Thoracic aorta (tissue), 2 donors: ENCODE data around the gene ZNF280C. TPM values are rescaled to one million over a fixed set of nuclear protein-coding genes. Genes with fewer than 3 reads are reported as not detected.

ENCODE experiments used
- ATAC-seq: fragments of 150-250 bp; one replicate; pipeline ENCODE4 v1.8.0; 2017; ENCODE audit warnings: low read depth; ENCODE audit not compliant: insufficient number of reproducible peaks, low FRiP score
- DNase-seq: peaks from one replicate; pipeline ENCODE4 v3.0.0-alpha.2; 2020; ENCODE audit warnings: low spot score
- H3K27ac ChIP-seq, 2 donors: fragments of 200-600 bp; sonication (generic); 1 replicate in 1 of 2; 2 replicates in 1 of 2; pipeline ENCODE4 v1.5.1; 2016; ENCODE audit warnings: mild to moderate bottlenecking in 2 of 2, moderate library complexity in 2 of 2
- H3K27me3 ChIP-seq: fragments of 200-600 bp; sonication (generic); replicated peaks from 2 replicates; pipeline ENCODE4 v1.6.0; 2016; ENCODE audit warnings: mild to moderate bottlenecking; ENCODE audit not compliant: insufficient read depth
- H3K36me3 ChIP-seq: fragments of 200-600 bp; sonication (generic); one replicate; pipeline ENCODE4 v1.5.1; 2016
- H3K4me1 ChIP-seq, 2 donors: fragments of 200-600 bp; sonication (generic); 1 replicate in 1 of 2; 2 replicates in 1 of 2; pipeline versions ENCODE4 v1.5.1 to v1.6.0; 2016; ENCODE audit warnings: low read depth in 2 of 2, mild to moderate bottlenecking in 1 of 2; ENCODE audit not compliant: control insufficient read depth in 1 of 2
- H3K4me3 ChIP-seq: fragments of 200-600 bp; sonication (generic); 2 replicates; pipeline ENCODE4 v1.5.1; 2016; ENCODE audit warnings: mild to moderate bottlenecking
- H3K9me3 ChIP-seq: fragments of 200-600 bp; sonication (generic); 2 replicates; pipeline ENCODE4 v1.5.1; 2016
- CTCF ChIP-seq: fragments of 200-600 bp; sonication (generic); IDR thresholded peaks from one replicate; pipeline ENCODE4 v1.5.1; 2019; ENCODE audit warnings: antibody characterized with exemption
- total RNA-seq, 2 donors: library from RNA; depleted of rRNA; stranded (reverse); fragments of >200 nt; gene quantifications; one replicate each; pipeline versions ENCODE4 v1.1.0 to v1.2.3, GENCODE V29; 2016

The ZNF280C gene
- total RNA-seq, 2 donors from 2014 or later: 2.7 to 4.0 TPM

GRCh38 chrX:130163398-130163797 is 105.3 kb downstream of the ZNF280C start:
- DNase-seq (no peak), ATAC-seq (no peak)
- Histone ChIP-seq H3K36me3 (no peaks in the 10 kb centered on the region), H3K9me3 (no peaks in the 10 kb centered on the region), H3K27ac (no peak overlapping the region), H3K27me3 (no peaks in the 10 kb centered on the region), H3K4me3 (no peak overlapping the region), H3K4me1 (peaks cover 0 to 16% of the 10 kb centered on the region in 2 donors)
- no peak for TF ChIP-seq CTCF

GRCh38 chrX:130162094-130162735 is 106.5 kb downstream of the ZNF280C start:
- no peak for TF ChIP-seq CTCF
- no peaks in the 10 kb centered on the region for H3K27me3 ChIP-seq
- DNase-seq (no peak), ATAC-seq (no peak)
- no peaks in the 10 kb centered on the region for H3K36me3 ChIP-seq
- H3K27ac ChIP-seq: no peak overlapping the region
- no peaks in the 10 kb centered on the region for H3K9me3 ChIP-seq
- no peak overlapping the region for H3K4me3 ChIP-seq
- peaks cover 0 to 16% of the 10 kb centered on the region in 2 donors for H3K4me1 ChIP-seq

GRCh38 chrX:130159776-130160175 is 108.9 kb downstream of the ZNF280C start:
- H3K27me3 ChIP-seq: no peaks in the 10 kb centered on the region
- H3K27ac ChIP-seq: no peak overlapping the region
- H3K4me1 ChIP-seq: peaks cover 0 to 9% of the 10 kb centered on the region in 2 donors
- no peak overlapping the region for H3K4me3 ChIP-seq
- no peaks in the 10 kb centered on the region for H3K9me3 ChIP-seq
- DNase-seq: no peak
- TF ChIP-seq CTCF: no peak
- H3K36me3 ChIP-seq: no peaks in the 10 kb centered on the region
- no peak for ATAC-seq

- Histone ChIP-seq H3K36me3 (no peaks in the 10 kb centered on the region), H3K27me3 (no peaks in the 10 kb centered on the region), H3K27ac (no peak overlapping the region), H3K4me1 (no peaks in the 10 kb centered on the region), H3K4me3 (no peak overlapping the region), H3K9me3 (no peaks in the 10 kb centered on the region)
- no peak for ATAC-seq
- no peak for TF ChIP-seq CTCF
- no peak for DNase-seq
Measured at GRCh38 chrX:130158311-130158710, 110.4 kb downstream of the ZNF280C start.

DNA sequence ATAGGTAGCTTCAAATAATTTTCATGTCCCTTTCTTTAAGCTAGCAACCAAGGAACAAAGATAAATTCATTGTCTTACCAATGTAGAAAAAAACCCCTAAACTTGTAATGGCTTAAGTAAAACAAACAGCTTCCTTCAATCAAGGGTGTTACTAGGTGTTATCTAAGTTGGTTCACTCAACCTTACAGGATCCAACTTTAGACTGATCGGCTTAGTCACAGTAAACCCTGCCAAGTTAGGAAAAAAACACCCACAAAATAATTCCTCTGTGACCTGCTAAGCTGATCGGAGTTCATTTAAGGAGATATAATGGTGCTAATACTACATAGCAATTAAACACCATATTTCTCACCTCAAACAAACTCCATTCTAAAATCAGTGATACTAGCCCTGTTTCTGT is 113.1 kb downstream of the ZNF280C start:
- TF ChIP-seq CTCF: no peak
- Histone ChIP-seq H3K27ac (no peak overlapping the region), H3K36me3 (no peaks in the 10 kb centered on the region), H3K27me3 (no peaks in the 10 kb centered on the region), H3K9me3 (no peaks in the 10 kb centered on the region), H3K4me1 (no peaks in the 10 kb centered on the region), H3K4me3 (no peak overlapping the region)
- ATAC-seq (no peak), DNase-seq (no peak)

Other genes with a start within 250 kb of the ZNF280C start
- gene ELF4, start 158.4 kb downstream of the ZNF280C start, total RNA-seq: 10 to 100 TPM; 11.1 to 16.9 TPM
- 10 to 100 TPM; 11.4 to 13.6 TPM for gene AIFM1, start 103.1 kb downstream of the ZNF280C start, total RNA-seq
- not detected for gene RAB33A, start 96.9 kb downstream of the ZNF280C start, total RNA-seq
- 10 to 100 TPM; 10.6 to 13.8 TPM for gene SLC25A14, start 71.0 kb upstream of the ZNF280C start, total RNA-seq
- not detected for gene GPR119, start 116.8 kb upstream of the ZNF280C start, total RNA-seq
- gene RBMX2, start 133.1 kb upstream of the ZNF280C start, total RNA-seq: 10 to 100 TPM in 1 of 2 donors, 1 to 10 TPM in 1; 5.4 to 15.8 TPM